HEK293 (cell line): ENCODE measurements around the gene MYBBP1A.

Source experiments
- CTCF ChIA-PET: fragments of 350-600 bp; formaldehyde crosslinking; extraction: SDS; loops from one replicate; lab custom pipeline; 2021; ENCODE audit warnings: antibody characterized with exemption; lab: Yijun Ruan, JAX
- POLR2A ChIA-PET: fragments of 300-600 bp; formaldehyde crosslinking; extraction: SDS; loops from one replicate; lab custom pipeline; 2020; ENCODE audit warnings: antibody characterized with exemption, inconsistent platforms; lab: Yijun Ruan, JAX
- H3K27ac ChIP-seq: fragments of 200-500 bp; sonication (Bioruptor generic); 2 replicates; pipeline ENCODE4 v1.5.1; 2014; ENCODE audit warnings: low read depth, low read length, control low read depth, inconsistent platforms; ENCODE audit errors: extremely low read depth
- H3K36me3 ChIP-seq, 2 experiments: fragments of 200-500 bp in 1 of 2; sonication (Bioruptor generic) in 1 of 2; 1 replicate in 1 of 2; 2 replicates in 1 of 2; pipeline ENCODE4 v1.5.1; 2014 to 2017; ENCODE audit warnings: inconsistent platforms in 2 of 2, low read length in 2 of 2; ENCODE audit not compliant: control insufficient read depth in 2 of 2, insufficient read depth in 1 of 2
- H3K4me1 ChIP-seq: fragments of 200-500 bp; sonication (Bioruptor generic); 2 replicates; pipeline ENCODE4 v1.5.1; 2014; ENCODE audit warnings: mild to moderate bottlenecking, low read length, inconsistent platforms; ENCODE audit not compliant: control insufficient read depth, insufficient read depth
- H3K4me3 ChIP-seq: 2 replicates; pipeline ENCODE4 v1.5.1; 2011; ENCODE audit warnings: low read depth, mild to moderate bottlenecking, control low read depth, low read length, moderate library complexity
- H3K9me3 ChIP-seq: fragments of 200-500 bp; sonication (Bioruptor generic); 2 replicates; pipeline ENCODE4 v1.5.1; 2014; ENCODE audit warnings: low read depth, low read length, inconsistent platforms; ENCODE audit not compliant: control insufficient read depth, insufficient read depth
- ATF2 ChIP-seq: fragments of 450-650 bp; formaldehyde crosslinking; IDR thresholded peaks from 2 replicates; pipeline ENCODE4 v1.5.1; 2016; ENCODE audit warnings: missing biosample characterization, missing genetic modification characterization, low read depth
- BCL6B ChIP-seq: fragments of 450-650 bp; formaldehyde crosslinking; IDR thresholded peaks from 2 replicates; pipeline ENCODE4 v1.5.1; 2017; ENCODE audit warnings: missing biosample characterization, missing genetic modification characterization
- EGR2 ChIP-seq: fragments of 450-650 bp; formaldehyde crosslinking; IDR thresholded peaks from 2 replicates; pipeline ENCODE4 v1.5.1; 2016; ENCODE audit warnings: low read depth, missing biosample characterization, missing genetic modification characterization
- GLI4 ChIP-seq: fragments of 450-650 bp; formaldehyde crosslinking; IDR thresholded peaks from 2 replicates; pipeline ENCODE4 v1.5.1; 2016; ENCODE audit warnings: missing biosample characterization, missing genetic modification characterization
- GLIS1 ChIP-seq: fragments of 450-650 bp; formaldehyde crosslinking; IDR thresholded peaks from 2 replicates; pipeline ENCODE4 v1.5.1; 2016; ENCODE audit warnings: missing biosample characterization, missing genetic modification characterization
- KLF9 ChIP-seq: fragments of 450-650 bp; formaldehyde crosslinking; IDR thresholded peaks from 2 replicates; pipeline ENCODE4 v1.5.1; 2016; ENCODE audit warnings: missing biosample characterization, missing genetic modification characterization, low read depth
- MEIS1 ChIP-seq: sonication (generic); formaldehyde crosslinking; IDR thresholded peaks from 2 replicates; pipeline ENCODE4 v1.8.1; 2022; ENCODE audit warnings: missing genetic modification reagents, mild to moderate bottlenecking, borderline replicate concordance
- PRDM1 ChIP-seq: fragments of 450-650 bp; formaldehyde crosslinking; IDR thresholded peaks from 2 replicates; pipeline ENCODE4; 2016; ENCODE audit warnings: missing biosample characterization, missing genetic modification characterization
- PRDM6 ChIP-seq: fragments of 450-650 bp; formaldehyde crosslinking; IDR thresholded peaks from 2 replicates; pipeline ENCODE4 v1.5.1; 2017; ENCODE audit warnings: missing biosample characterization, missing genetic modification characterization
- TRIM28 ChIP-seq: IDR thresholded peaks from 2 replicates; pipeline ENCODE4 v1.6.1; 2011; ENCODE audit warnings: low read length, control low read depth, borderline replicate concordance
- ZBTB48 ChIP-seq: fragments of 450-650 bp; formaldehyde crosslinking; IDR thresholded peaks from 2 replicates; pipeline ENCODE4 v1.5.1; 2016; ENCODE audit warnings: missing biosample characterization, missing genetic modification characterization
- ZBTB7A ChIP-seq: fragments of 450-650 bp; formaldehyde crosslinking; IDR thresholded peaks from 2 replicates; pipeline ENCODE4 v1.5.1; 2016; ENCODE audit warnings: low read depth, missing biosample characterization, missing genetic modification characterization
- ZIC2 ChIP-seq: fragments of 450-650 bp; formaldehyde crosslinking; IDR thresholded peaks from 2 replicates; pipeline ENCODE4 v1.5.1; 2016; ENCODE audit warnings: missing biosample characterization, missing genetic modification characterization
- ZNF114 ChIP-seq: fragments of 450-650 bp; formaldehyde crosslinking; IDR thresholded peaks from 2 replicates; pipeline ENCODE4 v1.5.0; 2017; ENCODE audit warnings: missing biosample characterization, missing genetic modification characterization
- ZNF223 ChIP-seq: fragments of 450-650 bp; formaldehyde crosslinking; IDR thresholded peaks from 2 replicates; pipeline ENCODE4 v1.5.1; 2016; ENCODE audit warnings: missing biosample characterization, missing genetic modification characterization
- ZNF311 ChIP-seq: fragments of 450-650 bp; formaldehyde crosslinking; IDR thresholded peaks from 2 replicates; pipeline ENCODE4 v1.5.1; 2017; ENCODE audit warnings: missing biosample characterization, missing genetic modification characterization, borderline replicate concordance
- ZNF350 ChIP-seq: fragments of 450-650 bp; formaldehyde crosslinking; IDR thresholded peaks from 2 replicates; pipeline ENCODE4 v1.5.0; 2017; ENCODE audit warnings: missing biosample characterization, mild to moderate bottlenecking, missing genetic modification characterization
- ZNF362 ChIP-seq: fragments of 450-650 bp; formaldehyde crosslinking; IDR thresholded peaks from 2 replicates; pipeline ENCODE4 v1.5.1; 2016; ENCODE audit warnings: missing biosample characterization, missing genetic modification characterization
- ZNF501 ChIP-seq: fragments of 450-650 bp; formaldehyde crosslinking; IDR thresholded peaks from 2 replicates; pipeline ENCODE4 v1.5.1; 2016; ENCODE audit warnings: missing biosample characterization, missing genetic modification characterization
- ZNF514 ChIP-seq: fragments of 450-650 bp; formaldehyde crosslinking; IDR thresholded peaks from 2 replicates; pipeline ENCODE4 v1.5.1; 2016; ENCODE audit warnings: missing biosample characterization, missing genetic modification characterization
- ZNF549 ChIP-seq: fragments of 450-650 bp; IDR thresholded peaks from 2 replicates; pipeline ENCODE4 v1.5.1; 2018; ENCODE audit warnings: missing biosample characterization, missing genetic modification characterization, mild to moderate bottlenecking, inconsistent platforms, moderate library complexity
- ZNF670 ChIP-seq: fragments of 450-650 bp; formaldehyde crosslinking; IDR thresholded peaks from 2 replicates; pipeline ENCODE4 v1.5.1; 2016; ENCODE audit warnings: missing biosample characterization, missing genetic modification characterization, low read depth
- ZNF701 ChIP-seq: fragments of 450-650 bp; formaldehyde crosslinking; IDR thresholded peaks from 2 replicates; pipeline ENCODE4 v1.5.1; 2016; ENCODE audit warnings: missing biosample characterization, missing genetic modification characterization
- ZNF843 ChIP-seq: fragments of 450-650 bp; formaldehyde crosslinking; IDR thresholded peaks from 2 replicates; pipeline ENCODE4 v1.5.1; 2016; ENCODE audit warnings: missing biosample characterization, missing genetic modification characterization
- ZXDB ChIP-seq: fragments of 450-650 bp; formaldehyde crosslinking; IDR thresholded peaks from 2 replicates; pipeline ENCODE4 v1.5.1; 2016; ENCODE audit warnings: missing biosample characterization, missing genetic modification characterization

Gene MYBBP1A

GRCh38 chr17:4582691-4583090 is 27.5 kb upstream of the MYBBP1A start (continued):
- TF ChIP-seq KLF9 (tag by site-specific recombination) (no peak), ZNF514 (tag by site-specific recombination) (no peak), TRIM28 (no peak), ZNF701 (tag by site-specific recombination) (no peak)

GRCh38 chr17:4582101-4582501 is 26.9 kb upstream of the MYBBP1A start:
- Histone ChIP-seq H3K36me3 (no peaks in the 10 kb centered on the region), H3K27ac (no peak overlapping the region), H3K9me3 (no peaks in the 10 kb centered on the region), H3K4me3 (no peak overlapping the region), H3K4me1 (peaks cover 2% of the 10 kb centered on the region; the same call in 1 of the 2 replicates)
- POLR2A ChIA-PET = no interaction called here
- CTCF ChIA-PET = interaction anchor here (0.5 to 1.5 kb wide), 5 partner anchors 10 to 208 kb away, joined by 3 to 9 read pairs (median 6); no protein-coding TSS in a partner anchor
- TF ChIP-seq EGR2 (tag by site-specific recombination) (peak; percentile 43; the same call in 1 of the 2 replicates), PRDM1 (no peak), BCL6B (tag by site-specific recombination) (no peak), GLIS1 (tag by site-specific recombination) (peak; percentile 79), ZNF114 (no peak), ZNF501 (tag by site-specific recombination) (no peak), ATF2 (tag by site-specific recombination) (no peak), GLI4 (tag by site-specific recombination) (no peak), MEIS1 (CRISPR knock-in tag) (no peak), ZNF670 (no peak), PRDM6 (tag by site-specific recombination) (no peak)

- Histone ChIP-seq H3K9me3 (no peaks in the 10 kb centered on the region), H3K4me1 (peaks cover 5% of the 10 kb centered on the region; the same call in 1 of the 2 replicates)
- CTCF ChIA-PET = interaction anchor here (0.6 to 1.9 kb wide), 3 partner anchors 13 to 670 kb away, joined by 3 to 6 read pairs (median 4); no protein-coding TSS in a partner anchor
Measured at GRCh38 chr17:4580291-4580690, 25.1 kb upstream of the MYBBP1A start.

More at GRCh38 chr17:4580291-4580690, 25.1 kb upstream of the MYBBP1A start:
- Histone ChIP-seq H3K27ac (no peak overlapping the region), H3K4me3 (no peak overlapping the region), H3K36me3 (no peaks in the 10 kb centered on the region)
- TF ChIP-seq GLIS1 (tag by site-specific recombination) = peak; percentile 74
- no peak for TF ChIP-seq ZNF362 (tag by site-specific recombination)
- no peak for TF ChIP-seq ZNF223 (tag by site-specific recombination)
- TF ChIP-seq ZBTB7A = no peak
- no peak for TF ChIP-seq ZNF843 (tag by site-specific recombination)
- TF ChIP-seq ZNF549 = no peak
- TF ChIP-seq ZNF311 (tag by site-specific recombination) = no peak
- TF ChIP-seq ZIC2 (tag by site-specific recombination) = 0 out of 2 replicates have a peak, but pooled peaks have one; percentile 18
- TF ChIP-seq ZNF350 = no peak
- no peak for TF ChIP-seq ZBTB48 (tag by site-specific recombination)
- TF ChIP-seq ZXDB (tag by site-specific recombination) = no peak
- no peak for TF ChIP-seq ZNF670
- POLR2A ChIA-PET = interaction anchor here (1.1 kb wide), 1 partner anchor 25 kb away, joined by 3 read pairs; the partner anchor contains the start of gene MYBBP1A
